ENCODE data around the gene ANKRD2.
"Not testable (repeated sequence)": the region's sequence is repeated elsewhere in the genome, so short reads cannot be mapped to it uniquely, and the experiment has no call there.

The ANKRD2 gene

GRCh38 chr10:97546456-97547270, 25.9 kb upstream of the ANKRD2 start:
- DNase-seq (ENCODE audit: low spot score): no peak

- no peak for DNase-seq (ENCODE audit: low spot score)
Measured at GRCh38 chr10:97547271-97547600, 25.3 kb upstream of the ANKRD2 start.

DNA sequence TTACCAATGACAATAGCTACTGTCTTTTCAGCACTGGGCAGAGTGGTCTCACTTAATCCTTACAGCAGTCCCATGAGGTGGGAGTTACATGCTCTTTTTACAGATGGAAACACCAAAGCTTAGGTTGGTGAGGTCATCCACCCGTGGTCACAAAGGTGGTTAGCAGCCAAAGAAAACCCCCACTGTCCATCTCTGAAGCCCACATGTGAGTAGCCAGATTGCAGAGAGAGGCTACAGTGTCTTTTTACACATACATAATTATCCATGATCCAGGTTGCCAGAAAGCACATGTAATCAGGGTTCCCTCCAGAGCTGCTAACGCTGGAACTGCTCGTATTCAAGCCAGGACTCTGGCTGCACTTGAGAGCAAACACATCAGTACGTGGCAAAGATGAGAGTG, 24.6 kb upstream of the ANKRD2 start:
- no peak for DNase-seq (ENCODE audit: low spot score)

DNA sequence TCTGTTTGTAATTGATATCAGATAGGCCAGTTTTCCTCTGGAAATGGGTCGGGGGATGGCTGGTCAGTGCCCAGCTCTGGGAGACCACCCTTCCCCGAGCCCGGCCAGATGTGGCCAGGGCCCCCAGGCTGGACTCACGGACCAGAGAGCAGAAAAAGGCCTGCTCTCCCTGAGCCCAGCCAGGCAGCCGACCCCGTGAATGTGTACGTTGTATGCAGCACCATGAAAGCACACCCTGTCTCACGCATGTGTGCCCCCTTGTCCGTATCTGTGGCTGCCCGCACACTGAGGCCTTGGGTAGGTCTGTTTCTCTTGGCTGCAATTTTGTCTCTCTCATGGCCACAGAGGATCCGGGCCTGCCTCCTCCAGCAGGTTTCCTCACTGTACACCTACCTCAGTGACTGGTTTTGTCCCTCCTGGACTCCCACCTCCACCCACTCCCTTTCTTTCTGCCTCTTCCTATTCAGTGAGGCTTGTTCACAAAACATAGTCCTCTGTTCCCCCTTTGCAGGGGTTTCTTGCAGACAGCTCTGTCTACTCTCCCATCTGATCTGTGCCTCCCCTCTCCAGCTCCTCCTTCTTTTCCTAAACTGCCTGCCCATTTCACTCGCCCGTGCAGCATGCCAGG, 23.6 kb upstream of the ANKRD2 start:
- no peak for DNase-seq (ENCODE audit: low spot score)

- no peak for DNase-seq (ENCODE audit: low spot score)
Measured at GRCh38 chr10:97549587-97550322, 22.8 kb upstream of the ANKRD2 start.

- DNase-seq (ENCODE audit: low spot score): no peak
Measured at GRCh38 chr10:97550336-97551149, 22.0 kb upstream of the ANKRD2 start.

DNA sequence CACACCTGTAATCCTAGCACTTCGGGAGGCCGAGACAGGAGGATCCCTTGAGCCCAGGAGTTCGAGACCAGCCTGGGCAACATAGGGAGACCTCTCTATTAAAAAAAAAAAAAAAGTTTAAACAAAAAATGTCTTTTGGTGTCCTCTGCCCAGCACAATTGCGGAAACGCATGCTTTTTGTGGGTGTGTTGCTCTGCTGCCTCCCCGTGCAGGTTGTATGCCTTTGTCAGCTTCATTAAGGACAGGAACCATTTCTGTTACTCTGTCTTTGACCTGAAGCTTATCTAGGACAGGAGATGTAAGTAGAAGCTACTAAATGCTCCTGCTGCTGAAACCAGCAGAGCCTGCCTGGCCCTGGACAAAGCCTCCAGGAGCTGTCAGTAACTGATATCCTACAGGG, 21.3 kb upstream of the ANKRD2 start:
- no peak for DNase-seq (ENCODE audit: low spot score)

DNA sequence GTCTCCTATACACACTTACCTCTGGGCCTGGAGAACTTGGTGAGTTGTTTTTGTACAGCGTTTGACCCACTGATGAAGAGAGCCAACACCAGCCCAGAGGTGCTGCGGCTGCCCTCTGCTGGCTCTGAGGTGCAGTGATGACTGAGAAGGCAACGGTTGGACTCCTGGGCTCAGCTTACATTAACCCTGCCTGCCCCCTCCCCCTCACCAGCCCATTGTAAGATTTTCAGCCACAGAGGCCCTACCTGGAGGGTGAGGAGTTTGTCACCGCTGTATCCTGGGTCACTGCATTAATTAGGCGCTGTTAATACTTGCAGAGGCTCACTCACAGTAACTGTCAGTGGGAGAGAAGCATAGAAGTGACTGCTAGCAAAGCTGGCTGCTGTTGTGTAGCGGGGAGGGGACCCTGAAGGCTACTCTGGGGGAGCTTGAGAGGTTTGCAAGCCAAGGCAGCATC, 19.0 kb upstream of the ANKRD2 start:
- DNase-seq (ENCODE audit: low spot score): peak; percentile 54

DNA sequence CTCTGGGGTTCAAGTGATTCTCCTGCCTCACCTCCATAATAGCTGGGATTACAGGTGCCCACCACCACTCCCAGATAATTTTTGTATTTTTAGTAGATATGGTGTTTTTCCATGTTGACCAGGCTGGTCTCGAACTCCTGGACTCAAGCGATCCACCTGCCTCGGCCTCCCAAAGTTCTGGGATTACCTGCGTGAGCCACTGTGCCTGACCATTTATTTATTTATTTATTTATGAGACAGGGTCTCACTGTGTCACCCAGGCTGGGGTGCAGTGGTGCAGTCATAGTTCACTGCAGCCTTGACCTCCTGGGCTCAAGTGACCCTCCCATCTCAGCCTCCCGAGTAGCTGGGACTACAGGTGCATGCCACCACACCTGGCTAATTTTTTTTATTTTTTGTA, 18.2 kb upstream of the ANKRD2 start:
- DNase-seq (ENCODE audit: low spot score): not testable (repeated sequence)

- DNase-seq (ENCODE audit: low spot score): not testable (repeated sequence)
Measured at GRCh38 chr10:97555541-97555940, 17.0 kb upstream of the ANKRD2 start.

GRCh38 chr10:97560731-97561381, 11.7 kb upstream of the ANKRD2 start:
- DNase-seq (ENCODE audit: low spot score): not testable (repeated sequence)

GRCh38 chr10:97561386-97562077, 11.0 kb upstream of the ANKRD2 start:
- not testable (repeated sequence) for DNase-seq (ENCODE audit: low spot score)

DNA sequence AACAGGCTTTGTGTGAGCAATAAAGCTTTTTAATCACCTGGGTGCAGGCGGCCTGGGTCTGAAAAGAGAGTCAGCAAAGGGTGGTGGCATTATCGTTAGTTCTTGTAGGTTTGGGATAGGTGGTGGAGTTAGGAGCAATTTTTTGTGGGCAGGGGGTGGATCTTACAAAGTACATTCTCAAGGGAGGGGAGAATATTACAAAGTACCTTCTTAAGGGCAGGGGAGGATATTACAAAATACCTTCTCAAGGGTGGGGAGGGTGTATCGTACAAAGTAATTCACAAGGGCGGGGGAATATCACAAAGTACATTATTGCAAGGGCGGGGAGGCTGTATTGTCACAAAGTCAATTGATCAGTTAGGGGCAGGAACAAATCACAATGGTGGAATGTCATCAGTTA, 10.2 kb upstream of the ANKRD2 start:
- not testable (repeated sequence) for DNase-seq (ENCODE audit: low spot score)

DNA sequence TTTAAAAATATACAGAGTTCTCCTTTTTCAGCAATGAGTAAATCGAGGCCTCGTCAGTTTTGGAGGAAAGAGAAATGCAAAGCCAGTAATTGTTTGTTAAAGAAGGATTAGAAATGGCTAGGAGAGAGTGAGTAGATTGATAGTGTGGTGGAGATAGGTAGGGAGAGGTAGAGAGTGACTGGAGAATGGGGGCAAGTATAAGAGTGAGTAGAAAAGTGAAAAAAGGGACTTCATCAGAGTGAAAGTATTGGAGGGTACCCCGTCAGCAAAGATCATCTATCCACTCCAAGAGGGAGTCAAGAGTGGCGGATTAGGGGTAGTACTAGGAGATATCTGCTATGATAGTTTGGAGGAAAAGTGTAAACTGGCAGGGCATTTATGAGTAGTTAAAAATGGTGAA, 9.2 kb upstream of the ANKRD2 start:
- no peak for DNase-seq (ENCODE audit: low spot score)

DNA sequence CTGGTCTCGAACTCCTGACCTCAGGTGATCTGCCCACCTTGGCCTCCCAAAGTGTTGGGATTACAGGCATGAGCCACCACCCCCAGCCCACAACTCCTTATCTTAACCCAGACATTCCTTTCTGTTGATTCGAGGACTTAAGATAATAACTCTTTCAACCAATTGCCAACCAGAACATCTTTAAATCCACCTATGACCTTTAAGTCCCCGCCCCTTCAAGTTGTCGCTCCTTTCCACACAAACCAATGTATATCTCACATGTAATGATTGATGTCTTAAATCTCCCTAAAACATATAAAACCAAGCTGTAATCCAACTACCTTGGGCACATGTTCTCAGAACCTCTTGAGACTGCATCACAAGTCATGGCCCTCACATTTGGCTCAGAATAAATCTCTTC, 7.8 kb upstream of the ANKRD2 start:
- no peak for DNase-seq (ENCODE audit: low spot score)

- DNase-seq (ENCODE audit: low spot score): no peak
Measured at GRCh38 chr10:97566336-97566996, 6.1 kb upstream of the ANKRD2 start.

- DNase-seq (ENCODE audit: low spot score): no peak
Measured at GRCh38 chr10:97567891-97568290, 4.7 kb upstream of the ANKRD2 start.

DNA sequence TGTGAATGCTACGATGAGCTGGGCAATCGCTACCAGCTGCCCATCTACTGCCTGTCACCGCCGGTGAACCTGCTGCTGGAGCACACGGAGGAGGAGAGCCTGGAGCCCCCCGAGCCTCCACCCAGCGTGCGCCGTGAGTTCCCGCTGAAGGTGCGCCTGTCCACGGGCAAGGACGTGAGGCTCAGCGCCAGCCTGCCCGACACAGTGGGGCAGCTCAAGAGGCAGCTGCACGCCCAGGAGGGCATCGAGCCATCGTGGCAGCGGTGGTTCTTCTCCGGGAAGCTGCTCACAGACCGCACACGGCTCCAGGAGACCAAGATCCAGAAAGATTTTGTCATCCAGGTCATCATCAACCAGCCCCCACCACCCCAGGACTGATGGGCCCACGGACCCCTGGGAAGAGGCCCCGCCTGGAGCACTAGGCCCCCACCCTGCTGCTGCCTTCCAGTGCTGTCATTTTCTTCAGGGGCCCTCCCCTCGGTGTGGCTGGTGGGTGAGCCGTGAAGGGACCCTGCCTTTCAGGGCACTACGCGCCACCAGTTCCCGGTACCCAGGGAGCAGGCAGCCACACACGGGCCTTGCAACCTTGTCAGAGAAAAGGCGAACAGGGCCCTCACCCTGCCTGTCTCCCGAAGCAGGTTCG, 2.3 kb upstream of the ANKRD2 start:
- no peak for DNase-seq (ENCODE audit: low spot score)

- DNase-seq (ENCODE audit: low spot score): no peak
Measured at GRCh38 chr10:97570789-97571471, 1.6 kb upstream of the ANKRD2 start.

Data from CD4-positive, alpha-beta T cell treated with Interleukin-6 at 100 ng/mL for 8 hours (primary cell).